SIG-M5 (cell line): ENCODE data around the gene DNAJC15.
"Not testable (repeated sequence)": the region's sequence is repeated elsewhere in the genome, so short reads cannot be mapped to it uniquely, and the experiment has no call there.

Experiments used
- DNase-seq: peaks from one replicate; lab custom pipeline; 2025; lab: John Stamatoyannopoulos, UW

Gene DNAJC15

DNA sequence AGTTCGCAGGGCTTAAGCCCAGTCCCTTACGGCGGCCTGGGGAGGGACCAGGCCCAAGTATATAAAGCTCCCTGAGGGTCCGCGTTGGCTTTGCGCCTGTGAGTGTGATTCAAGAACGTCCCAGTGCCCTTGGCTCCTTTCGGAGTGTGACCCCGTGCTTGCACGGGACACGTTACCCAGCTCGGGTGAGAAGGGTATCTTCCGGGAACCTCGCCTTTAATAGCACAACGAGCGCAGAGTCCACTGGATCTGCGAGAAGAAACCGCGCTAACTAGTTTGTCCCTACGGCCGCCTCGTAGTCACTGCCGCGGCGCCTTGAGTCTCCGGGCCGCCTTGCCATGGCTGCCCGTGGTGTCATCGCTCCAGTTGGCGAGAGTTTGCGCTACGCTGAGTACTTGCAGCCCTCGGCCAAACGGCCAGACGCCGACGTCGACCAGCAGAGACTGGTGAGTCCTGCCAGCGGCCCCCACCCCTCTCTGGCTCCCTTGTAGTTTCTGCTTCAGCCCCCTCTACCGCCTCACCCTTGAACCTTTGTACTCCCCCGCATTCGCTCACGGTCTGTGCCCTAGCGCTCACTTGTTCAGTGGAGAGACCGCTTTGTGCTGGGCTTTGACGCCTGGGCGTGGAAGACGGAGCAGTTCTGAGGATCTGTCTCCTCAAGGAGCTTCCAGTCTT is at the start of gene DNAJC15:
Gene DNAJC15, plus strand, starts transcription at position 298 of the 675 bp plus-strand sequence. Its CDS starts 41 bp downstream, at position 339.
- no peak for DNase-seq

DNA sequence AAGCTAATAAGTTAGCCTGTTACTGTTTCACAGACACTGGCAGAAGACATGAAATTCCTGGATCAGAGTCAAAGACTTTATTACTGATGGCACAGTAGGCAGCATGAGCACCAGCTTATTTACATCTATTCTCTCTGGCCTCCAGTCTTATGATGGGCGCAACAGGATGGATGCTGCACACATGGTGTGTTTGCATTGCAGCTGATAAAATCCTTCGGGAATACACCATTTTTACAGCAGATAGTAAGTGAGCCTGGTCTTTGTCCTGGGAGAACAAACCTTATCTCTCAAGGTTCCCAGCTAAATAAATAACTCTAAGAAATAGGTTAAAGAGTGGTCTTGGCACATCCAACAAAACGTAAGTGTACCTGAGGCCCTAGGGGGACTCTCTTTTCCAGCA is 47.3 kb upstream of the DNAJC15 start:
- DNase-seq = no peak

DNA sequence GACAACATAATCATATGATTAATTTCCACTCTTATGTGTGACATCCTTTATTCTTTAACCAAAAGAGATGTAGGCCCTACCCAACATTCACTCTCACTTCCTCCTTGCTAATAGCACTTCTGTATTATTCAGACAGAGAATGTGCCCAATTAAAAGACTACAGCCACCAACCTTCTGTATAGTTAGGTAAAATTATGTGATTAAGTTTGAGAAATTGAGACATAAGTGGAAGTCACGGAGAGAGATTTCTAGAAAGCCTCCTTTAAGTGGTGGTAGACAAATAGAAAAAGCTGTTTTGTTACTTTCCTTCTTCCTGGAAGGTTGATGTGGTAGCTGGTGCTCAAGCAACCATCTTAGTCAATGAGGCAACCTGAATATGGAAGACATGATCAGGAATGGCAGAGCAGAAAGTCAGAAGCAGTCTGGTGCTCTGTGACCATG is 46.1 kb upstream of the DNAJC15 start:
- DNase-seq = no peak

DNA sequence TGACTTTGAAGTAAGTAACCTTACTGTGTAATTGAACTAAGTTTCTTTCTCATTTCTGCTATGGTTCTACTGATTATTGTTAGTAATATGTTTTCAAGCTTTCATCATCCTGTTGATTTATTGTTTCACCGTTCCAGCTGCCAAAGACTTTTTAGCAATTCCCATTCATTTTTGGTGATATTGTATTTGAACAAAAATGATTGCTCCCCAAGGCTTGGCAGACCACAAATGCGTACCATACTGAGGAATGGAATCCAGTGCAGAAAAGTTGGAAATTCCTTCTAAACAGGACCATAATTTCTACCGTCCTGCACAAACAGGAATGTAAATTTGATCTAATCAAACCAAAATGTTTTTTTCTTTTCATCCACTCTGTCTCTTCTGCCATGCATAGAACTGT is 42.1 kb upstream of the DNAJC15 start:
- no peak for DNase-seq

DNA sequence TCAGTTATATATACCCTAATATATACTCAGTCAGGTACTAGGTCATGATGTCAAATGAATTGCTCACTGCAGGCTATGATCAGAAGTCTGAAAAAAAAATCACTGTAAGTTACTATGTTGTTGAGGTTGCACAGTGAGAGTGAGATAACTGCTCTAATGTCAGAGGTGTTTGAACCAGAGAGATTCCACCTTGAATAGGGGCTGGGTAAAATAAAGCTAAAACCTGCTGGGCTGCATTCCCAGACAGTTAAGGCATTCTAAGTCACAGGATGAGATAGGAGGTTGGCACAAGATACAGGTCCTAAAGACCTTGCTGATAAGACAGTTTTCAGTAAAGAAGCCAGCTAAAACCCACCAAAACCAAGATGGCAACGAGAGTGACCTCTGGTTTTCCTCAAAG is 41.5 kb upstream of the DNAJC15 start:
- DNase-seq = no peak

DNA sequence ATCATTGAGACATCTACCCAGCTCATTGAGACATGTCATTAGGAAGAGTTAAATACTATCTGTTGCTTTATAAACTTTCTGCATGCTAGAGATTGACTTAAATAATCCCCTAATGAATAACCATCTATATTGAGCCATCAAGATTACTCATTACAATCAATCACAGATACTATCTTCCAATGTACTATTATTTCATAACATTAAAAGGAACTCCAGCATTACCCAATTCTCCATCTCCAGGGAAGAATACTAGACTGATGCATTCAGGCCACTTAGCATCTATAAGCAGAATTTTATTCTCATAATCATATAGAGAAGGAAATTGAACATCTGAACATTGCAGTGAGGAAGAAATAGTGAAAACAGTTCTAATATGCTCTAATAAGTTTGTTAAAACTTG is 39.4 kb upstream of the DNAJC15 start:
- no peak for DNase-seq

DNA sequence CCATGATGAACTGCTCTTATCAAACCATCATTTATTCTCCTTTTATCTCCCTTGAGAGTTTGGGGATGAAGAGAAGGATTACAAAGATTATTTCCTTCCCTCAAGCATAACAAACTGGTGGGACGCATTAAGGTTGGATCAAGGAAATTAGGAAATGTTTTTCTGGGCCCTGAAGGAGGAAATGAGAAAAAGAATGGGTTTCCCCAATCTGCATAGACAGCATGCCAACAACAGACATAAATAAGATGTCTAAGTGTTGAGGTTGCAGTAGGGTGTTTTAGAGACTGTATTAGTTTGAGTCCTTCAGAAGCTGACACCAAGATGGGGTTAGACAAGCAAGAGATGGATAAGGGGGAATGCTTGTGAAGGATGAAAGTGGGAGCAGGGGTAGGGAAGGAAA is 38.7 kb upstream of the DNAJC15 start:
- DNase-seq = no peak

DNA sequence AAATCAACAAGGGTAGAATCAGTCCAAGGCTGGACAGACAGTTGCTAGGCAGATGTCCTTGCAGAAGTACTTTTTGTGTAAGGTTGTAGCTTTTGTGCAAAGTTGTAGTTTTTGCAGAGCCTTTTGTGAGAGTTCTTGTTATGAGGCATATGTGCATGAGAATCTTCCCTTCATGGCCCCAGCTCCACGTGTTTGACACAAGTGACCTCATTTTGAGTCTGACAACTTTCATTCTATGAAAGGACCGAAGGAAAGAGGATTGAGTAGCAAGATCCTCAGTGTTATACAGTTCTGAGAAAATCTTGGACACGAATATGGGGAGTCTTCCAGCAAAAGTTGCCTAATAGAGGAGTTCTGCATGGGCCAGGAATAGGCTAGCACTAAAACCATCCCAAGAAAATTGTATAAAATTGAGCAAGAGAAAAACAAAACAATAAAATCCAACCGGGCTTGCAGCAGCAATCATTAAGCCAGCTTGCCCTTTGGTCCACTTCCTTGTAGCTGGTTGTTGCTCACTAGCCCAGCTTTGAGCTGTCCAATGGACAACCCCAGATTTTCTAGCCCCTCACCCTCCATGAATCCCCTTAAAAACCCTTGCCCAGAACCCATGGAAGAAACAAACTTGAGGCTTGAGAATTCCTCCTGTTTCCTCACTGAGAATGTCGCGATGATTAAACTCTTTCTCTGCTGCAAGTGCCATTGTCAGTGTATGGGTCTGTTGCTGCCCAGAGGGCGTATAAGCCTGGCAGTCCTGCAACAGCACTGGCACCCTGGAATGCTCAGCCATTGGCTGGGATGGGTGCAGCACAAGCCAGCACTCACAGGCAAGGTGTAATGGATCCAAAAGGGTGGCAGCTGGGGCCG is 37.8 kb upstream of the DNAJC15 start:
- no peak for DNase-seq

DNA sequence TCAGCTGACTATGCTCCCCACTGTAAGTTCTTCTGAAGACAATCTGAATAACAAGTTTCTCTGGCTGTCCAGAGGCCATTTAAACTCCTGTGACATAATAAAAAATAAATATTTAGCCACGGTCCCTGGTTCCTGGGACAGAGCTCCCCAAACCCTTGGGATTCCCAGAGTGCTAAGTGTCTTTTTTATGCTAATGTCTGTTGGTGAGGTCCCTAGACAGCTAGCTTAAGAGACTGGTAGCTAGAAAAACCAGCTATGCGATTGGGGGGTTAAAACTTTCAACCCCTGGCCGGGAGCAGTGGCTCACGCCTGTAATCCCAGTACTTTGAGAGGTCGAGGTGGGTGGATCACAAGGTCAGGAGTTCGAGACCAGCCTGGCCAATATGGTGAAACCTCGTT is 37.2 kb upstream of the DNAJC15 start:
- no peak for DNase-seq

DNA sequence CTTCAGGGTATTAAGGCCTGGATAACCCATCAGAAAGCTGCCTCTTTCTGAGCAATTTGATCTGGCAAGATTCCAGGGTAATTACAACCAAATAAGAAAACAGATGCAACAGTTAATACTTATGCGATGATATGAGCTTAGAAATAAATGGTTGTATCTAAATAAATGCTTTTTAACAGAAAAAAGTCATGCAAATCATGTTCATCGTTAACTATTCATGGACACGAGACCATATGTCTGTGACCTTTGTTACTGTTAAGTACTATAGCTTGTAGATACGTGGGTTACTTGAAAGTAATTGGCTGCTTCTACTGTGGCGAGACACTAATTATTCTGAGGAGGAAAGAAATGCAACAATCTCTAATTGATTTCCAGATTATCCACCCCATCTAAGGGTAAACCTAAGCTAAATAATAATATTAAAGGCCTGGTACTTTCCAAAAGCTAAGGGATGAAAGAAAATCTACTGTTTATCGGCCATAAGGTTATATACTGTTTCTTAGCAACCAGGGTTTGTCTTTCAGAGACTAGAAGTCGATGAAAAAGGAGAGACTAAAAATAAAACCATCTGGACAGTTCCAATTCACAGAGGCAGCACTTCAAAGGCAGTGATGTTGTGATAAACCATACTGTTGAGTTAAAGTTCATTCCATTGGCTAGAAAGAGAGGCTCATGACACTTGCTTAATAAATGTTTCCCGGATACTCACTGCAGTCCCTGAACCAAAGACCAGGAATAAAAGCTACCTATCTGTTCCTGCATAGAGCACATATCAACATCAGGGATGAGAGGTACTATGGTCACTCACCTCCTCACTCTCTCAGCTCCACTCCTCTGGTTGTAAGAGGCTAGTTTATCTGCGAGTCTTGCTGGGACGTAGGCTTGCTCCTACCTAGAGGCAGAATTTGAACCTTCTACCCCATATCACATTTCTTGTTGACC is 32.8 kb upstream of the DNAJC15 start:
- DNase-seq = no peak

DNA sequence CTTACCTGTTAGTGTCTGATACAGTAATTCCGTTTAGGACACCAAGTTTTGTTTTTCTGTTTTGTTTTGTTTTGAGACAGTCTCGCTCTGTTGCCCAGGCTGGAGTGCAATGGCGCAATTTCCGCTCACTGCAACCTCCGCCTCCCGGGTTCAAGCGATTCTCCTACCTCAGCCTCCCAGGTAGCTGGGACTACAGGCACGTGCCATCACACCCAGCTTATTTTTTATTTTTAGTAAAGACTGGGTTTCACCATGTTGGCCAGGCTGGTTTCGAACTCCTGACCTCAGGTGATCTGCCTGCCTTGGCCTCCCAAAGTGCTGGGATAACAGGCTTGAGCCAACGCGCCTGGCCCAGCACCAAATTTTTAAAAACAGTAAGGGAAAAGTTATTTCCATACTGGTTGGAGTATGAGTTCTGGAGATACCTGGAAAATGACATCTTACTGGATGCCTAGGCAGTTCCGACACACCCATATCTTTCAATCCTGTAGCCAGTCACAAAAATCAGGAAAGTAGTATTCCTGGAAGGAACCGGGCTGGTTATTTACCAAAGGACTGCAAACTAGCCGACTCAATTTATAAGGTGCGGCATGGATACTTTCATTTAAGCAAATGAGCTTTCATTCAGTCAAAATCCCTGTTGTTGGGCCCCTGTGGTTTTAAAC is 32.0 kb upstream of the DNAJC15 start:
- not testable (repeated sequence) for DNase-seq

DNA sequence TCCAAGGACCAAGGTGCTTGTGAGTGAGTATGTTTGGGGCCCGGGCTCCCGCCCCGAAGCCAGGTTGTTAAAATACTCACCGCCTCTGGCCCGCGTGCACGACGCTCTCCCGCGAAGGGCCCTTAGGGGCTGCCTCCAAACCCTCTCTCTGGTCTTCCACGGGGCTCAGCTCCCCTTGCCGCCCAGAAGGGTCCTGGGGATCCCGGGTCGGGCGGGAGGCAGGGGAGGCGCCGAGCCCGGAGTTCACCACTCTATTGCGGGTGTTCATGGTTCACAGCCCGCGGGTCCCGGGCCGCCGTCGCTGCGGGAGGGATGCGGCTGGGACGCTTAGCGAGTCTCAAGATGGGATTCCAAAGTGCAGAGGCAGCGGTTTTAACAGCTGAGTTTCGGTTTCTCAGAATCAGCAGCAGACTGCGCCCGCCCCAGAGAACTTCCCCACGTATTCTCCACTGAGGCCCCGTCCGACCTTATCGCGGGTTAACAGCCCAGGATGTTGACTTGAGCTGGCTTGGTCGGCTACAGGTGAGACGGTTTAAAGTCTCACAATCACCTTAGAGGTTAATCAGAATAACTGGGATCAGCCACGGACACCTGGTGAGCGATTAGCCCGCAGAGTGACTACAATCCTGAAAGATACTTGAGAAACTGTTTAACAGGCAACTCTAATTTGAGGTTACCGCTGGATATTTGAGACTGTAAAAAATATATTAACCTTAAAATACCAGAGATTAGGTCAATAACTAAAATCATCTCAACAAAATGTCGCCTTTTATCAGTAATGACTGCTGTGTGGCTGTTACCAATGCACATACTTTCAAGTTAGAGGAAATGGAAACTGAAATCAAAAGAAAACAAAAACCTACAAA is 31.3 kb upstream of the DNAJC15 start, which contains the start of gene EPSTI1:
Gene EPSTI1, minus strand, starts transcription at position 344 of the 866 bp plus-strand sequence. Its CDS starts 76 bp downstream, at position 268.
- no peak for DNase-seq

DNA sequence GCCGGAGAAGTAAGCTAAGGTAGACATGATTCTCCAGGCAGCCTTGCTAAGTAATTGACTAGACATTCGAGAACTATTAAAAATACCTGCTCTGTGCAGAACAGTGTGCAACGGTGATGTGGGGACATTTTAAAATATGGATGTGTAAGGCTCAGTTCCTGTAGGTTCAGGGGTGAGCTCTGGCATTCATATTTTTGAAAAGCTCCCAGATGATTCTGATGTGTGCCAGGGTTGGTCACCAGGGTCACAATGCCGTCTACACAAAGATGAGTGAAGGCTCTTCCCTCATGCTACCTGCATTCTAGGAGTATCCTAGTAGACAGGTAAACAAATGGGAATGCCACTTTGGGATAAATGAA is 30.6 kb upstream of the DNAJC15 start:
- no peak for DNase-seq

DNA sequence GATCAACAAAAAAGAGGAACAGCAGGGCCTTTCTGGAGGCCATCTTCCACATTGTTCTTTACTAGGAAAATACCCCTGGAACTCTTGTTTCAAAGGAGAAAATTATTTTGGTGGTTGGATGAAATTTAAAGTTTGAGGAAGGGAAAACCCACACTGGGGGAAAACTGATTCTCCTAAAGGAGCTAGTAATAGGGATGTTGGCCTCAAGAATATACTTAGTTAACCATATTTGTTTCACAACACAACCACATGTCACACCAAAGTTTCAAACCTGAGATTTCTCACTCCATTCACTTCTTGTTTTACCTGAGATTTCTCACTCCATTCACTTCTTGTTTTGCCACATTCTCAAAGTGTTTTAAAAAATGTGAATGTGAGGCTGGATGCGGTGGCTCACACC is 28.5 kb upstream of the DNAJC15 start:
- DNase-seq = no peak

DNA sequence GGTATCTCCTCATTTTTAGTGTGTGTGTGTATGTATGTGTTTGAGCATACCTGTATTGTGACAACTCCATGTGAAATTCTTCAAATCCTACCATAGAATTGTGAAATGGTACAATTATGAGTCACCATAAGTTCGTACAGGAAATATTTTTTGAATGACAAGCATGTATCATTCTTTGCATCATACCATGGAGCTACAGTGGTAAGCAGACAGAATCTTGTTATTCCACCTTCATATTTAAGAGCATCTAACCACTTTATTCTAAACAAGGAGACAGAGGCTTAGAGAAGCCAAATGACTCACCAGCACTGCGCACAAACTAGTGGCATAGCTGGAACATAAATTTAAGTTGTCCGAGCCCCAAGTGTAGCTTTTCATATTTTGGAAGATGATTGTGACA is 26.8 kb upstream of the DNAJC15 start:
- DNase-seq = no peak

DNA sequence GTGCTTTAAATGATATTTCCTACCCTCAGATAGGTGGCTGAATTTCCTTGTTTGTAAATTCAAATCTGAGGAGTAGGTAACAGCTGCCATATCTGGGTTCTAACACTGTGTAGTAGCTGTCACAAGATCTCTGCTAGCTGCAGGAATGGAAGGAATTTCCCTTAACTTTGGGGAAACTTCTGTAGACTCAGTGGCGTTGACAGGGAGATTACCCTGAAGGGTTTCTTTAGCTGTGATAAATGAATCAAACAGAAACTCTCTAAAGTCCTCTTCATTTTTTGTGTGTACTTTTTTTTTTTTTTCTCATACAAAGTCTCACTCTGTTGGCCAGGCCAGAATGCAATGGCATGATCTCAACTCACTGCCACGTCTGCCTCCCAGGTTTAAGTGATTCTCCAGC is 26.0 kb upstream of the DNAJC15 start:
- DNase-seq = no peak

DNA sequence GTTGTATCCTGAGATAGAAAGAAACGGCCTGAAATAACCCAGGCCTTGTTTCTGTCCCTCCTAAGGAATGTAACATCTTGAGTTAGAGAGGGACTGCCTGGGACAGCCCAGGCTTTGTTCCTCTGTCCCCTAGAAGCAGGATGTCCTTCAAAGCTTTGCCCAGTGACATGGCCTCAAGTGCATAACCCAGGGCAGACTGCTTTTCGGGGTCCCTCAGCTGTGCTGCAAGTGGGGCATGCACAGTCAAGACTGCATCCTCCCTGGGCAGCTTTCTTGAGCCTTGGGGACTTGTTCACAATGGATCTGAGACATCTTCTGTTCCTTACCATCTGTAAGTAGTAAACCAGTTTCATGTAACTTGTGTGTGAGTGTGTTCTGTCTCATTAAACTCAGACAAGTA is 23.9 kb upstream of the DNAJC15 start:
- no peak for DNase-seq

DNA sequence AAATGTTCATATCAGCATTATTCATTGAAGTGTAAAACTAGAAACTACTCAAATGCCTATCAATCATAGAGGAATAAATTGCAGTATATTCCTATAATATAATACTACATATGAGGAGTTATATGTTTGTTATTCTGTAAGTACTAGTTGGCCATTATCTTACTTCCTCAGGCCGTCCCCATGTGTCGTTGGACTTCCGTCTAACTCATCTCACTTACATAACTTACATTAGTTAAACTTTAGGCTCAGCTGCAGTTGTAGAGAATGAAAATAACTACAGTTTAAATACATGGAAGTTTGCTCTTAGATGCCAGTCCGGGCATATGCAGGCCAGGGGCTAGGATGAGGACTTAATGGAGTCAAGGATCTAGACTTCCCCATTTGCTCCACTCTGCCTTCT is 22.7 kb upstream of the DNAJC15 start:
- no peak for DNase-seq

DNA sequence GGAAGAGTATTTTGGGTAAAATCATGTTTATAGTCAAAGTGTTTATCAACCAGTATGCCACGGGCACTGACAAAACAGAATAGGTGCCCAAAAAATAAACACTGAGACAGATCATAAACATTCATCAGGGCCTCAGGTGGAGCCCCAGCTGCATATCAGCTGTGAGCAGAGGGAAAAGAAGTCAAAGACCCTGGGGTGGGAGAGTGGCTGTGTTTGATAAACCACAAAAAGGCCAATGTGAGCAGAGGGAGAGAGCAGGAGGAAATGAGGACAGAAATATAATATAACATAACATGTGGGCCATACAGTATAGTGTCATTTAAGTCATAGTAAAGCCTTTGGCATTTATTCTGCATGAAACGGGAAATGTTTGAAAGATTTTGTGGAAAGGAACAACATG is 21.4 kb upstream of the DNAJC15 start:
- no peak for DNase-seq

DNA sequence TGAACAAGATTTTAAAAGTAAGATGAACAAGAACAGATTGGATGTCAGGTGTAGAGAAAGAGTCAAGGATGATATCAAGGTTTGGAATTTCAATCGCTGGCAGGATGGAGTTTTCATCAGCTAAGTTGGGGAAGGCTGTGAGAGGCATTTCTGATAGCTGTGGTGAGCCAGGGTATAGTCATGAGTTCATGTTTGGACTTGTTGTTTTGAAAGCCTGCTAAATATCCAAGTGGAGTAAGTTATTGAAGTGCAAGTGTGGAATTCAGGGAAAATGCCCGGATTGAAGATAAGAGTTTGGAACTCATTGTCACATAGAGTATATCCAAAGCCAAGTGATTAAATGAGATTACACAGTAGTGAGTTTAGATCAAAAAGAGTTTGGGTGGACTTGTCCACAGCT is 20.4 kb upstream of the DNAJC15 start:
- DNase-seq = no peak

DNA sequence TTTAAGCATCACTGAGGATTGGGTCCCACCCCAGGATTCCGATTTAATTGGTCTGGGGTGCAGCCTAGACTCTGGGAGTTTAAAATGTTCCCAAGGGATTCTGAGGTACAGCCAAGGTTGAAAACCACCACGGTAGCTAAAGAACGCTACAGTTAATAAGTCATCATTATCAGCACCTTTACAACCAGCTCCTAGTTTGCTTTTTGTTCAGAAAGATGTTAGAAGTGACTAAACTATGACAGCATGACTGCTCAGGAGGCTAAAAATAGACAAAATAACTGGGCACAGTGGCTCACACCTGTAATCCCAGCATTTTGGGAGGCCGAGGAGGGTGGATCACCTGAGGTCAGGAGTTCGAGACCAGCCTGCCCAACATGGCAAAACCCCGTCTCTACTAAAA is 19.7 kb upstream of the DNAJC15 start:
- DNase-seq = no peak
